Nephron progenitor cell (in vitro differentiated cells): ENCODE results near the gene VASH1.

Experiments used
- DNase-seq: peaks from one replicate; pipeline ENCODE4 v3.0.0; 2021
- H3K27ac Mint-ChIP-seq: 2 replicates; pipeline ENCODE4 v1.8.0; 2021; ENCODE audit warnings: mild to moderate bottlenecking, moderate library complexity, mixed read lengths
- H3K27me3 Mint-ChIP-seq: 2 replicates; pipeline ENCODE4 v1.8.0; 2021; ENCODE audit warnings: mild to moderate bottlenecking, low read depth, mixed read lengths; ENCODE audit not compliant: poor library complexity
- H3K36me3 Mint-ChIP-seq: 2 replicates; pipeline ENCODE4 v1.8.0; 2021; ENCODE audit warnings: low read depth, mixed read lengths
- H3K4me1 Mint-ChIP-seq: 2 replicates; pipeline ENCODE4 v1.8.0; 2021; ENCODE audit warnings: mixed read lengths
- H3K4me3 Mint-ChIP-seq: 2 replicates; pipeline ENCODE4 v1.8.0; 2021; ENCODE audit warnings: mild to moderate bottlenecking, moderate library complexity, mixed read lengths
- H3K9me3 Mint-ChIP-seq: 2 replicates; pipeline ENCODE4 v1.8.0; 2021; ENCODE audit warnings: mild to moderate bottlenecking, moderate library complexity, mixed read lengths
- CTCF ChIP-seq: fragments of 200-600 bp; sonication (generic); IDR thresholded peaks from 2 replicates; pipeline ENCODE4 v1.5.0; 2021; ENCODE audit warnings: antibody characterized with exemption

Gene VASH1

DNA sequence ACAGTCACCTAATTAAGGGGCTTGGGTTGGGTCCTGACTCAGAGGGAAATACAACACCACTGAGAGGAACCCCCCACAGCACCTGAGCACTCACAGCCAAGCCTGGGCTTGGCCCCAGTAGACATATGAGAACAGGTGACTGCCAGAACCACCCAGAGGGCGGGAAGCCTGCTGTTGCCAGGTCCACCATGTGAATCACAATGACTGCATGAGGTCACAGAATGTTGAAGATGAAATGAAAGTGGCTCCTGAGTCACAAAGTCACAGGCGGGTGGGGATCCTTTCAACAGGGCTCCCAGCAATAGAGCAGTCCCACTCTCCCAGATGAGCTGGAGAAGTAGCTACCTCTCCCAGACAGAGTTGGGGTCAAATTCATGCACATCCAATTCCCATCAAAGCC is 64.9 kb downstream of the VASH1 start, which contains the start of gene LRRC74A:
TSS of gene LRRC74A (plus strand) at position 287 of the 400 bp plus-strand sequence. CDS start 290 bp downstream, outside the sequence.
- peaks cover 8% of the 10 kb centered on the region for H3K27me3 Mint-ChIP-seq
- no peak for TF ChIP-seq CTCF
- no peak within 1 kb of the TSS for H3K4me3 Mint-ChIP-seq
- H3K27ac Mint-ChIP-seq: no peak within 1 kb of the TSS
- no peak for DNase-seq
- no peaks in the 10 kb centered on the region for H3K36me3 Mint-ChIP-seq
- H3K9me3 Mint-ChIP-seq: peaks cover 11% of the 10 kb centered on the region
- H3K4me1 Mint-ChIP-seq: peaks cover 25% of the 10 kb centered on the region

DNA sequence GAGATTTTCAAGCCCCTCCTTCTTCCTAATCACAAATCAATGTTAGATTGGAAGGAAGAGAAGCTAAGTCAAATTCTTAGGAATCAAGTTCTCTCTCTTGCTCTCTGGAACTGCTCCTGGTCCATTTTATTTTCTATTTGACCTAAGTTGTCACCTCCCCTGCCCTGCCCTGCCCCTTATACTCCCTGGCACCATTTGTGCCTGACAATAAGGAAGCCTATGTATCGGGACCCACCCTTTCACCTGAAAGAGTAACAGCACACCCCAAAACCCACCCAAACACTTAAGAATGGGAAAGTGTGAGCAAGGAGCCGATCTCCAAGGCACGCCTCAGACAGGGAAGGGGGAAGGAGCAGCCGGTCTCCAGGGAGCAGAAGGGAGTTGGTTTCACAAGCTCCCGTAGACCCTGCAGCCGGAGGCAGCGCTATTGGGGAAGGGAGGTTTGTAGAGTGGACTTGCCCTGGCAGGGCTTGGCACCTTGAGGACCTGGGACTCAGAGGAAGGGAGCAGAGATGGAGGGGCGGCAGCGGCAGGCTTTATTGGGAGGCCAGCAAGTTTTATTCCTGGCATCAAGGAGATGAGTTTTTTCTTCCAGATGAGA is 66.5 kb downstream of the VASH1 start:
- H3K27ac Mint-ChIP-seq: peak overlapping the region; percentile 8
- peaks cover 25% of the 10 kb centered on the region for H3K4me1 Mint-ChIP-seq
- H3K4me3 Mint-ChIP-seq: peak overlapping the region; percentile 5
- peaks cover 11% of the 10 kb centered on the region for H3K9me3 Mint-ChIP-seq
- DNase-seq: no peak
- no peaks in the 10 kb centered on the region for H3K36me3 Mint-ChIP-seq
- TF ChIP-seq CTCF: no peak
- H3K27me3 Mint-ChIP-seq: peaks cover 8% of the 10 kb centered on the region

GRCh38 chr14:76828339-76829012 is 67.2 kb downstream of the VASH1 start:
- Mint-ChIP-seq H3K36me3 (no peaks in the 10 kb centered on the region), H3K4me3 (peak overlapping the region; percentile 5), H3K27me3 (peaks cover 10% of the 10 kb centered on the region), H3K27ac (peak overlapping the region; percentile 8), H3K4me1 (peaks cover 30% of the 10 kb centered on the region), H3K9me3 (peaks cover 6% of the 10 kb centered on the region)
- no peak for TF ChIP-seq CTCF
- DNase-seq: no peak

DNA sequence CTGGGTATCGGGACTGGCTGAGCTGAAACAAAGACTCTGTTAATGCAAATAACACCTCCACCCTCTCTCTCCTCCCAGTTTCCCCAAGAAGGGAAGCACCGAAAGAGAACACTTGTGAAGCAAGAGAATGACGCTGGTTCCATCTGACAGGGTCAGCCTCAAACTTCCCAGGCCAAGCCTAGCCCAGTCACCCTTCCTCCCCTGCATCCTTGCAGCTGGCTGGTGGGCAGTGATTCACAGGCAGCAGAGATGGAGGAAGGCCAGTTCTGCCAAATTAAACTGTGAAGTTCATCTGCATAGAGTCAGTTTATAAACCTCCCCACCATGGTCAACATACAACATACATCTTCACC is 67.7 kb downstream of the VASH1 start:
- H3K27me3 Mint-ChIP-seq: peaks cover 10% of the 10 kb centered on the region
- TF ChIP-seq CTCF: no peak
- no peak overlapping the region for H3K27ac Mint-ChIP-seq
- no peak overlapping the region for H3K4me3 Mint-ChIP-seq
- H3K9me3 Mint-ChIP-seq: peaks cover 6% of the 10 kb centered on the region
- DNase-seq: no peak
- no peaks in the 10 kb centered on the region for H3K36me3 Mint-ChIP-seq
- H3K4me1 Mint-ChIP-seq: peaks cover 33% of the 10 kb centered on the region

DNA sequence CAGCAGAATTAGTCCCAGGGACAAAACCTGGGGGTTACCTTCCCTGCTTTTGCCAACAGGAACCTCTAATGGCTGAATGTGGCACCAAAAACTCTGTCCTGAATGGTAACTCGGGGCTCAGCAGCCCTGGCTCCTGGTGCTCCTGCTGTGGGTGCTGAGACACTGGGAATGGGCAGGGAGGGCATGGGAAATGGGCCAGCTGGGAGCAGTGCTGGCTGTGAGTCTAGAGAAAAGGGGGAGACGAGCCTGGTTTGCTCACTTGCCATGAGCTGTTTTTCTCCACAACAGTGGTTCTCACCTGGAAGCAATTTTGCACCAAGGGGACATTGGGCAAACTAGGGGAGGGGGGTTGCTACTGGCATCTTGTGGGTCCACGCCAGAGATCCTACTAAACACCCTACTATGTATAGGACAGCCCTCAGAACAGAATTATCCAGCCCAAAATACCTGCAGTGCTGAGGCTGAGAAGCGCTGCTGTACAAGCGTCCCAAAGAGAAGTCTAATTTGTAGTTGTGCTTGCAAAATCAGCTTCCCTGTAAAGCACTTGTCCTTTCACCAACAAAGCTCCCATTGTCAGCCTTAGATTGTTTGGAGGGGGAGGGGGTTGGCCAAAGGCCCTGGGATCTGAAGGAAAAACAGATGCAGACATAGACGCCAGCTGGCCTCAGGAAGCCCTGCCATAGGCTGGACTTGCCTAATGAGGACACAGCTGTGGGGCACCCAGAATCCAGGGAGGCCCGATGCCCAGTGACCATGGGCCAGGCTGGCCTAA is 68.6 kb downstream of the VASH1 start:
- Mint-ChIP-seq H3K27ac (no peak overlapping the region), H3K9me3 (peaks cover 2% of the 10 kb centered on the region), H3K27me3 (peaks cover 10% of the 10 kb centered on the region), H3K36me3 (no peaks in the 10 kb centered on the region), H3K4me3 (no peak overlapping the region), H3K4me1 (peaks cover 41% of the 10 kb centered on the region)
- no peak for DNase-seq
- TF ChIP-seq CTCF: no peak
